Measurements from ENCODE around the gene LDHD.

LDHD gene

GRCh38 chr16:75064403-75065148, 52.0 kb downstream of the LDHD start:
- in situ Hi-C loops (cut with MboI; ENCODE audit: low sequenced_read_pairs) = no loop called here

GRCh38 chr16:75063549-75064088, 53.0 kb downstream of the LDHD start:
- in situ Hi-C loops (cut with MboI; ENCODE audit: low sequenced_read_pairs) = no loop called here

- in situ Hi-C loops (cut with MboI; ENCODE audit: low sequenced_read_pairs) = no loop called here
These were observed 53.6 kb downstream of the LDHD start for GRCh38 chr16:75062976-75063346.

GRCh38 chr16:75062135-75062975, 54.2 kb downstream of the LDHD start:
- in situ Hi-C loops (cut with MboI; ENCODE audit: low sequenced_read_pairs) = no loop called here
